Mesothelial cell of epicardium (in vitro differentiated cells): Measurements from ENCODE around the gene URB2. TPM values are rescaled to one million over a fixed set of nuclear protein-coding genes. Genes with fewer than 3 reads are reported as not detected.

ENCODE experiments used
- DNase-seq, 2 experiments: peaks; one replicate each; pipeline ENCODE4 v3.0.0; 2021; ENCODE audit warnings: low spot score in 2 of 2; ENCODE audit not compliant: unreplicated experiment in 2 of 2
- H3K27ac Mint-ChIP-seq: 2 replicates; pipeline ENCODE4 v1.8.0; 2021; ENCODE audit warnings: mixed read lengths
- H3K27me3 Mint-ChIP-seq: 2 replicates; pipeline ENCODE4 v1.8.0; 2021; ENCODE audit warnings: low read depth, mixed read lengths
- H3K36me3 Mint-ChIP-seq: 2 replicates; pipeline ENCODE4 v1.8.0; 2021; ENCODE audit warnings: mixed read lengths
- H3K4me1 Mint-ChIP-seq: 2 replicates; pipeline ENCODE4 v1.8.0; 2021; ENCODE audit warnings: mixed read lengths
- H3K4me3 Mint-ChIP-seq: 2 replicates; pipeline ENCODE4 v1.8.0; 2021; ENCODE audit warnings: mild to moderate bottlenecking, moderate library complexity, mixed read lengths
- H3K9me3 Mint-ChIP-seq: 2 replicates; pipeline ENCODE4 v1.8.0; 2021; ENCODE audit warnings: mixed read lengths
- total RNA-seq: library from RNA; stranded (reverse); gene quantifications from 3 replicates; pipeline ENCODE4 v1.2.1, GENCODE V29; 2021
- TF ChIP-seq, protein P1 (sequence below): fragments of 200-600 bp; sonication (generic); IDR thresholded peaks from one replicate; pipeline ENCODE4 v1.5.0; 2021; ENCODE audit warnings: antibody characterized with exemption; ENCODE audit not compliant: unreplicated experiment

URB2 gene
- total RNA-seq, 1 donor from 2014 or later, result 11.4 TPM

- no peak for DNase-seq
- no peaks in the 10 kb centered on the region for H3K36me3 Mint-ChIP-seq
- no peak overlapping the region for H3K4me3 Mint-ChIP-seq
- no peaks in the 10 kb centered on the region for H3K4me1 Mint-ChIP-seq
- no peaks in the 10 kb centered on the region for H3K27me3 Mint-ChIP-seq
- TF ChIP-seq, protein P1, sequence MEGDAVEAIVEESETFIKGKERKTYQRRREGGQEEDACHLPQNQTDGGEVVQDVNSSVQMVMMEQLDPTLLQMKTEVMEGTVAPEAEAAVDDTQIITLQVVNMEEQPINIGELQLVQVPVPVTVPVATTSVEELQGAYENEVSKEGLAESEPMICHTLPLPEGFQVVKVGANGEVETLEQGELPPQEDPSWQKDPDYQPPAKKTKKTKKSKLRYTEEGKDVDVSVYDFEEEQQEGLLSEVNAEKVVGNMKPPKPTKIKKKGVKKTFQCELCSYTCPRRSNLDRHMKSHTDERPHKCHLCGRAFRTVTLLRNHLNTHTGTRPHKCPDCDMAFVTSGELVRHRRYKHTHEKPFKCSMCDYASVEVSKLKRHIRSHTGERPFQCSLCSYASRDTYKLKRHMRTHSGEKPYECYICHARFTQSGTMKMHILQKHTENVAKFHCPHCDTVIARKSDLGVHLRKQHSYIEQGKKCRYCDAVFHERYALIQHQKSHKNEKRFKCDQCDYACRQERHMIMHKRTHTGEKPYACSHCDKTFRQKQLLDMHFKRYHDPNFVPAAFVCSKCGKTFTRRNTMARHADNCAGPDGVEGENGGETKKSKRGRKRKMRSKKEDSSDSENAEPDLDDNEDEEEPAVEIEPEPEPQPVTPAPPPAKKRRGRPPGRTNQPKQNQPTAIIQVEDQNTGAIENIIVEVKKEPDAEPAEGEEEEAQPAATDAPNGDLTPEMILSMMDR, result no peak
- no peaks in the 10 kb centered on the region for H3K9me3 Mint-ChIP-seq
- H3K27ac Mint-ChIP-seq, result no peak overlapping the region
Measured at GRCh38 chr1:229671310-229671709, 45.3 kb downstream of the URB2 start.

DNA sequence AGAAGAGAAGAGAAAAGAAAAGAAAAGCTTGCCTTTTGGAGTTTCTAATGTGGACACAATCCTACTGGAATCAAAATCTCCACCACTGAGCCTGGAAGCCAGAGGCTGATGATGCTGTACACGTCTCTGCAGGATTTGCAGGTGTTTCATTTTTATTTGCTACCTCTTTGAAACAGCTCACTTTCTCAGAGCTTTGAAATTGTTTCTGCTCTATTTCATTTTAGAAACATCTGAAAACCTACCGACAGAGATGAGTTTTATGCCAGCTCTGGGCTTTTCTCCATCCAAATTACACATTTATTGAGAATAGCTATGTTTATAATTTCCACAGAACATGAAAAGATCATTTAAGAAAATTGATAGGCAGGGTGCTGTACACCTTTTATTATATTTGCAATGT, 46.2 kb downstream of the URB2 start:
- no peaks in the 10 kb centered on the region for H3K9me3 Mint-ChIP-seq
- no peaks in the 10 kb centered on the region for H3K27me3 Mint-ChIP-seq
- DNase-seq, result no peak
- H3K36me3 Mint-ChIP-seq, result no peaks in the 10 kb centered on the region
- TF ChIP-seq, protein P1, result no peak
- no peaks in the 10 kb centered on the region for H3K4me1 Mint-ChIP-seq
- H3K27ac Mint-ChIP-seq, result no peak overlapping the region
- no peak overlapping the region for H3K4me3 Mint-ChIP-seq

GRCh38 chr1:229674042-229674441, 48.0 kb downstream of the URB2 start:
- TF ChIP-seq, protein P1, result no peak
- no peaks in the 10 kb centered on the region for H3K27me3 Mint-ChIP-seq
- H3K27ac Mint-ChIP-seq, result no peak overlapping the region
- DNase-seq, result no peak
- H3K36me3 Mint-ChIP-seq, result no peaks in the 10 kb centered on the region
- no peaks in the 10 kb centered on the region for H3K9me3 Mint-ChIP-seq
- no peak overlapping the region for H3K4me3 Mint-ChIP-seq
- H3K4me1 Mint-ChIP-seq, result no peaks in the 10 kb centered on the region

GRCh38 chr1:229675396-229675795, 49.3 kb downstream of the URB2 start:
- TF ChIP-seq, protein P1, result no peak
- Mint-ChIP-seq H3K36me3 (no peaks in the 10 kb centered on the region), H3K9me3 (no peaks in the 10 kb centered on the region), H3K4me3 (no peak overlapping the region), H3K27ac (no peak overlapping the region), H3K4me1 (no peaks in the 10 kb centered on the region), H3K27me3 (no peaks in the 10 kb centered on the region)
- DNase-seq, result no peak

DNA sequence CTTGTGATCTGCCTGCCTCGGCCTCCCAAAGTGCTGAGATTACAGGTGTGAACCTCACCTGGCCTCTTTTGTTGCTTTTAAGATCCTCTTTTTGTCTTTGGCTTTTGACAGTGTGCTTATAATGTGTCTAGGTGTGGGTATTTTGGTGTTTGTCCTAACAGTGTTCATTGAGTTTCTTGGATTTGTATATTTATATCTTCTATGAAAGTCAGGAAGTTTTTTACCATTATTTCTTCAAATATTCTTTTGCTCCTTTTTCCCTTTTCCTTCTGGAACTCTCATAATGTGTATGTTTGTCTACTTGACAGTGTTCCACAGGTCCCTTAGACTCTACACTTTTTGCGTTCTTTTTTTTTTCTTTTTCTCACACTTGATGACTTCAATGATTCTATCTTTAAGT, 59.1 kb downstream of the URB2 start:
- H3K27ac Mint-ChIP-seq, result no peak overlapping the region
- TF ChIP-seq, protein P1, result no peak
- no peaks in the 10 kb centered on the region for H3K27me3 Mint-ChIP-seq
- no peak for DNase-seq
- peaks cover 8% of the 10 kb centered on the region for H3K36me3 Mint-ChIP-seq
- H3K4me1 Mint-ChIP-seq, result no peaks in the 10 kb centered on the region
- no peak overlapping the region for H3K4me3 Mint-ChIP-seq
- H3K9me3 Mint-ChIP-seq, result peaks cover 25% of the 10 kb centered on the region

GRCh38 chr1:229689273-229689672, 63.2 kb downstream of the URB2 start:
- no peak overlapping the region for H3K27ac Mint-ChIP-seq
- no peak for DNase-seq

More at GRCh38 chr1:229689273-229689672, 63.2 kb downstream of the URB2 start:
- peaks cover 17% of the 10 kb centered on the region for H3K9me3 Mint-ChIP-seq
- TF ChIP-seq, protein P1, result no peak
- peaks cover 8% of the 10 kb centered on the region for H3K36me3 Mint-ChIP-seq
- H3K4me3 Mint-ChIP-seq, result no peak overlapping the region
- H3K4me1 Mint-ChIP-seq, result peaks cover 2% of the 10 kb centered on the region
- H3K27me3 Mint-ChIP-seq, result no peaks in the 10 kb centered on the region
